LHCN-M2 (cell line): ENCODE data around the gene NXPH4. TPM values are rescaled to one million over a fixed set of nuclear protein-coding genes. Genes with fewer than 3 reads are reported as not detected.

Experiments
- DNase-seq: peaks from one replicate; pipeline ENCODE4 v3.0.0-alpha.2; 2012; ENCODE audit warnings: low read depth
- total RNA-seq: library from RNA; depleted of rRNA; stranded (reverse); fragments of >200 nt; gene quantifications from 2 replicates; pipeline ENCODE4 v1.2.3, GENCODE V29; 2014

The NXPH4 gene
- total RNA-seq, 1 experiment from 2014 or later = 1.4 TPM

- DNase-seq = no peak
Measured at GRCh38 chr12:57203791-57204190, 12.8 kb upstream of the NXPH4 start.

DNA sequence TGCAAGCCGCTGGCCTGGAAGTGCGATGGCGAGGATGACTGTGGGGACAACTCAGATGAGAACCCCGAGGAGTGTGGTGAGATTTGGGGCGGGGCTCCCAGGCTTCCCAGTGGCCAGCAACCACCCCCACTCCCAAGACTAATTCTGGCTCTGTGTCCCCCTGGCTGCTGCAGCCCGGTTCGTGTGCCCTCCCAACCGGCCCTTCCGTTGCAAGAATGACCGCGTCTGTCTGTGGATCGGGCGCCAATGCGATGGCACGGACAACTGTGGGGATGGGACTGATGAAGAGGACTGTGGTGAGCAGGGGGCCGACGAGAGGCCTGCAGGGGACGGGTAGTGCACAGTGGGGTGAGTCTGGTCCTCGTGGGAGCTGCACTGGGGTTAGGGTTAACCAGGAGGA is 12.1 kb upstream of the NXPH4 start:
- no peak for DNase-seq

- DNase-seq = no peak
Measured at GRCh38 chr12:57205186-57205585, 11.4 kb upstream of the NXPH4 start.

DNA sequence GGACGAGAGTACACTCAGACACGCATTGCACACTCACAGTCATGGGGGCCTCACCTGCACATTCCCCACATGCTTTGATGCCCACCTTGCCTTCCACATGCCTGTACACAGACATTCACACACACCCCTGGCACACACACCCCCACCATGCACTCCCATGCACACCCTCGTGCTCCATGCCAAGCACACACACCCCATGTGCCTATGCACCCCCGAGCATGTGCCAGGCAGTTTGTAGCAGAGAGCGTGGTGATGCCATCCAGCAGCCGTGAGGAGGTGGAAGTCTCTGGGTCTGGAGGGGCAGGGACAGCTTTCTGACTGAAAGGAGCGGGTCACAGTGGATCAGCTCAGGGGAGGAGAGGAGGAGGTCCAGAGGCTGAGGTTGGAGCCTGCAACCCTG is 10.7 kb upstream of the NXPH4 start:
- no peak for DNase-seq

DNA sequence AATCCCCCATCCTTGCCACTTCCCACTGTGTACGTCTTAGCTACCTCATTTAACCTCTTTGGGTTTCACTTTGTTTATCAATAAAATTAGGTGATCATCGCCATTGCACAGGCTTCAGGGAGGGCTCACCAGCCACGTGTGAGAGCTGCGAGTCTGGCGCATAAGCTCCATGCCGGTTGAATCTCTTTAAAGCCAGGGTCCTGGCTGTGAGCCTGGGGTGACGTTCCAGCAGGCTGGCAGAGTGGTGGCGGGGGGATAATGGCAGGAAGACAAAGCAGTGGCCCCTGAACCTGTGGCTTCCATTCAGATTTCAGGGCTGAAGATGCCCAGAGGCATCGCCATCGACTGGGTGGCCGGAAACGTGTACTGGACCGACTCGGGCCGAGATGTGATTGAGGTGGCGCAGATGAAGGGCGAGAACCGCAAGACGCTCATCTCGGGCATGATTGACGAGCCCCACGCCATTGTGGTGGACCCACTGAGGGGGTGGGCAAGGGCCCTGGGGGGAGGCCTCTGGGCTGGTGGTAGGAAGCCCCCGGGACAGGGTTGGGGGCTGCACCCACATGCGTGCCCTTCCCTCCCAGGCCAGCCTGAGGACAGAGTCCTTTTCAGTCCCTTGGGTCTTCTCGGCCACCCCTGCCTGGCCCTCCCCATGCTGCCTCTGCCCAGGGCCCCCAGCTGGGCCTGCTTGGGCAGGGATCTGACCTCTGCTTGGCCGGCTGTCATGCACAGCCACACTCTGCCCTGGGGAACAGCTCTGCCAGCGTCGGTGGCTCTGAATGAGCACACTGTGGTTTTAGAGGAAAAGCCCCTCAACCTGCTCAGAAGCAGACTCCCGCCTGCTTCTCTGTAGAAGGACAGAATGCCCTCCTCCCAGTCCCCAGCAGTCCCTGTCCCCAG is 8.6 kb upstream of the NXPH4 start:
- no peak for DNase-seq

DNA sequence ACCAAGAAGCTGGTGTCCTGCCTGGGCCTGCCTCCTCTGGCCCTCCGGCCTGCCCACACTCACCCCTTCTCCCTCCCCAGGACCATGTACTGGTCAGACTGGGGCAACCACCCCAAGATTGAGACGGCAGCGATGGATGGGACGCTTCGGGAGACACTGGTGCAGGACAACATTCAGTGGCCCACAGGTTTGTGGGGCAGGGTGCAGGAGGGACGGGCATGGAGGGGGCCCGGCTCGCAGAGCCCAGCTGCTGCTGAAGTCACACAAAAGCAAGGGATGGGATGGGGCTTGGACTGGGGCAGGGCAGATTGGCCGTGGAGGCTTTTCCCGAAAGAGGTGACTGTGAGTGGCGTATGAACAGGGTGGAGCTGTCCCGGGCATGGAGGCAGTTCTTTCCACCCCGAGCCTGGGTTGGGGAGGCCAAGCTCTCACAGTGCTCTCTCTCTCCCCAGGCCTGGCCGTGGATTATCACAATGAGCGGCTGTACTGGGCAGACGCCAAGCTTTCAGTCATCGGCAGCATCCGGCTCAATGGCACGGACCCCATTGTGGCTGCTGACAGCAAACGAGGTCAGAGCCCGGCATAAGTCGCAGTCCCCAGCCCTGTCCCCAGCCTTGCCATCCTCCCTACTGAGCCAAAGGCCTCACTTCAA is 7.8 kb upstream of the NXPH4 start:
- DNase-seq = no peak

DNA sequence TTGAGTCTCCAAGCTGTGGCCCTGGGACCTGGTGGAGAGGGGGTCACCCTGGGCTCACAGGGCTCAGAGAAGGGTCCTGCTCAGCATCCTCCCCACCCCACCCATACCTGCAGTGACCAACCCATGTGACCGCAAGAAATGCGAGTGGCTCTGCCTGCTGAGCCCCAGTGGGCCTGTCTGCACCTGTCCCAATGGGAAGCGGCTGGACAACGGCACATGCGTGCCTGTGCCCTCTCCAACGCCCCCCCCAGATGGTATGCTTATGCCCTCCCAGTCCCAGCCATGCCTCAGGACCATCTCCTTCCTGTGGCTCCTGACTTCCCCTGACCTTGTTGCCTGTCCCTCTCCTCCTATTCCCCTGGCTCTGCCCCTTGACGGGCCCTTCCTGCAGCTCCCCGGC is 6.7 kb upstream of the NXPH4 start:
- no peak for DNase-seq

GRCh38 chr12:57210461-57210860 is 6.1 kb upstream of the NXPH4 start:
- DNase-seq = no peak

DNA sequence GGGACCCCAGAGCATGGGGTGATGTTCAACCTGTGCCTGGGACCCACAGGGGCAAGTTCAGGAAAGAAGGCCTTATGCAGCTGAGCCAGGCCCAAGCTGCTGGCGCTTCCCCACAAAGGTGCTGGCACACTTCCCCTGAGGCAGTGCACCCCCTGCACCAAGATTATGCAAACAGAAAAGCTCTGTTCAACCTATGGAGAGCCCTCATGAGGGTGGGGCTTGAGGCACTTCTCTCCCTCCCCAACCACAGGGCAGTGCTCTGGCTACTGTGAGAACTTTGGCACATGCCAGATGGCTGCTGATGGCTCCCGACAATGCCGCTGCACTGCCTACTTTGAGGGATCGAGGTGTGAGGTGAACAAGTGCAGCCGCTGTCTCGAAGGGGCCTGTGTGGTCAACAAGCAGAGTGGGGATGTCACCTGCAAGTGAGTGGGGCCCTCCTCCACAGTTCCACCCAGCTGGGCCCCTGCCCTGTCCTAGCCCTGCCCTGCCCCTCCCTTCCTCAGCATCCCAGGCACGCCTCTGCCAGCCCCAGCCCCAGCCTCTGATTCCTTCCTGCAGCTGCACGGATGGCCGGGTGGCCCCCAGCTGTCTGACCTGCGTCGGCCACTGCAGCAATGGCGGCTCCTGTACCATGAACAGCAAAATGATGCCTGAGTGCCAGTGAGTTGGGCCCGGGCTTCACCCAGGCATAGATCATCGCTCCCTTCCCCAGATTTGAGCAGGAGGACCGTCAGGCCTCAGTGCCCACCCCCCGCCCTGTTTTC is 5.5 kb upstream of the NXPH4 start:
- no peak for DNase-seq

- DNase-seq = peak; percentile 61
Measured at GRCh38 chr12:57211791-57212700, 4.5 kb upstream of the NXPH4 start.

DNA sequence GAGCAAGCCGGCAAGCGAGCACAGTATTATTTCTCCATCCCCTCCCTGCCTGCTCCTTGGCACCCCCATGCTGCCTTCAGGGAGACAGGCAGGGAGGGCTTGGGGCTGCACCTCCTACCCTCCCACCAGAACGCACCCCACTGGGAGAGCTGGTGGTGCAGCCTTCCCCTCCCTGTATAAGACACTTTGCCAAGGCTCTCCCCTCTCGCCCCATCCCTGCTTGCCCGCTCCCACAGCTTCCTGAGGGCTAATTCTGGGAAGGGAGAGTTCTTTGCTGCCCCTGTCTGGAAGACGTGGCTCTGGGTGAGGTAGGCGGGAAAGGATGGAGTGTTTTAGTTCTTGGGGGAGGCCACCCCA is 3.9 kb upstream of the NXPH4 start:
- DNase-seq = no peak

DNA sequence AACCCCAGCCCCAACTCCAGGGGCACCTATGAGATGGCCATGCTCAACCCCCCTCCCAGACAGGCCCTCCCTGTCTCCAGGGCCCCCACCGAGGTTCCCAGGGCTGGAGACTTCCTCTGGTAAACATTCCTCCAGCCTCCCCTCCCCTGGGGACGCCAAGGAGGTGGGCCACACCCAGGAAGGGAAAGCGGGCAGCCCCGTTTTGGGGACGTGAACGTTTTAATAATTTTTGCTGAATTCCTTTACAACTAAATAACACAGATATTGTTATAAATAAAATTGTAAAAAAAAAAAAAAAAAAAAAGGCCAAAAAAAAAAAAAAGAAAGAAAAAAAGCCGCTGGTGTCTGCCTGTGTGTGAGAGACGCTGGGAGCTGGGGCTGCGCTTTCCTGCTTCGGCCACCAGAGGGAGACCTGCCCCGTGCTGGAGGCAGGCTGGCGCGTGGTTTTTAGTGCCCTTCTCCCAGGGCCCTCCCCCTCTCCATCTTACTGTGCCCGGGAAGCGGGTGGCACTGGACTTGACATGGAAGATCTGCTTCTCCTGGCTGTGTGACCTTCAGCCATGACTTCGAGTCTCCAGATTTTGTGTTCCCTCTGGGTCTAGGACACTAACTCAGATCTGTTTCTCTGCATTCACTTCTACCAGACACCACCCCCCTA is 3.4 kb upstream of the NXPH4 start:
- peak; percentile 82 for DNase-seq

- no peak for DNase-seq
Measured at GRCh38 chr12:57213763-57214397, 2.7 kb upstream of the NXPH4 start.

GRCh38 chr12:57214398-57214781 is 2.2 kb upstream of the NXPH4 start:
- no peak for DNase-seq

DNA sequence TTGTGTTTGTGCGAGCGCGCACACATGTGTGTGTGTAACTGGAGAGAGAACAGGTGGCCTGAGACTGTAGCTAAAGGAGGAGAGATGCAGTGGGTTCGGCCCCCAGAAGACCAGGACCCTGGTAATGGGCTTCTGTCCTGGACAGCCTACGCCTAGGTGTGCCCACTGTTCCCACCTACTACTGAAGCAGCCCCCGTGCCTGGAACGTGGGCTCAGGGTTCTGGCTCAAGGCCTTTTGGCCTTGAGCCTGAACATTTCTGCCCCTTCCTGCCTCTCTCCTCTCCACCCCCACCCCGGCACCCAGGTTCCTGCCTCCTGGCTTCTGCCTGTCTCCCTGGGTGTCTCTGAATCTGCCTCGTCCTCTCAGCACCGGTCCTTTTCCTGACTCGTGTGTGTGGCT is 1.5 kb upstream of the NXPH4 start:
- DNase-seq = no peak

DNA sequence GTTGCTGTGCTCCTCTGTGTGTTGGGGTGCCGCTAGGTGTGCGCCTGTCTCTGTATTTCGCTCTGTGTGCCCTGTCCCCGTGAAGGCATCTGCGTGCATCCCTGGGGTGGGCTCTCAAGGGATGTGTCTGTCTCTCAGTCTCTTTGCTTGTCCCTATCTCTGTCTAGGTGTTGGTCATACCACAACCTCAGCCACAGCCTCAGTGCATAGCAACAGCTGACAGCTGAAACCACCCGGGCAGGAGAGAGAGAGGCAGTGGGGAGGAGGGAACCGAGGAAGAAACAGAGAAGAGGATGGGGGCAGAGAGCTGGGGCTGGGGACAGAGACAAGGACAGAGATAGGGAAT is 953 bp upstream of the NXPH4 start:
- DNase-seq = peak; percentile 52

DNA sequence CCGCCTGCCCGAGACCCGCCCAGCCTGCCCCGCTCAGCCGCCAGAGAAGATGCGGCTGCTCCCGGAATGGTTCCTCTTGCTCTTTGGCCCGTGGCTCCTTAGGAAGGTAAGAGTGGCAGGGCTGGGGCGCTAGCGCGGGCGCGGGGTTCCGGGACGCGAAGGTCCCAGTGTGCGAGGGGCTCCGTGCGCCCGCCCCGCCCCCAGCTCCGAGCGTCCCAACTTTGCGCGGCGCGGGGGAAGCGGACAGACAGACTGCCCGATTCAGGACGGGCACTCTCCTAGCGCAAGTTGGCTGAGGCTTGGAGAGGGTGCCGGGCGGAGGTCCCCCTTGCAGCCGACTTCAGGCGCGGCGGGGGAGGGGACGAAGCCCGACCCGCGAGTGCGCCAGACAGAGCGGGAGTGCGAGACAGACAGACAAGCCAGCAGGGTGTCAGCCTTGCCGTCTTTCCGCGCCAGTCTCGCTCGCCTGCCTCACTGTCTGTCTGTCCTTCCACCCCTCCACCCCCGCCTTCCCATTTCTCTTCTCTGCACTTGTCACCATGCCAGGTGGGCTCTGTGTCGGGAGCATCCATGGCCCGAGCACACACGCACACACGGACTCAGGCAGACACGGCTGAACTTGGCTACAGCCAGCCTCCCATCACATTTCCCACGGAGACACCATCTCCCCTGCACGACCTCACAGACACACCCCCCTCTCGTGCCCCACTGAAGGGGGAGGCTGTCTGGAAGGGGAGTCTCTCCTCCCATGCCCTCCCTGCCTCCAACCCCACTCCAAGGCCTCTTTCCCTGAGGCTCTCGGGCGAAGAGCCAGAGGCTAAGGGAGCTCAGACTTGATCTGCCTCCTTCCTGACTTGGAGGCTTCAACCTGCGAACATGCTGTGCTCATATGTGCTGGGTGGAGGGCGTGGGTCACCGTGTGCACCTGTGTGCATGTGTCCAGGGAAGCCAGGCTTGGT is 606 bp downstream of the NXPH4 start:
- DNase-seq = no peak

DNA sequence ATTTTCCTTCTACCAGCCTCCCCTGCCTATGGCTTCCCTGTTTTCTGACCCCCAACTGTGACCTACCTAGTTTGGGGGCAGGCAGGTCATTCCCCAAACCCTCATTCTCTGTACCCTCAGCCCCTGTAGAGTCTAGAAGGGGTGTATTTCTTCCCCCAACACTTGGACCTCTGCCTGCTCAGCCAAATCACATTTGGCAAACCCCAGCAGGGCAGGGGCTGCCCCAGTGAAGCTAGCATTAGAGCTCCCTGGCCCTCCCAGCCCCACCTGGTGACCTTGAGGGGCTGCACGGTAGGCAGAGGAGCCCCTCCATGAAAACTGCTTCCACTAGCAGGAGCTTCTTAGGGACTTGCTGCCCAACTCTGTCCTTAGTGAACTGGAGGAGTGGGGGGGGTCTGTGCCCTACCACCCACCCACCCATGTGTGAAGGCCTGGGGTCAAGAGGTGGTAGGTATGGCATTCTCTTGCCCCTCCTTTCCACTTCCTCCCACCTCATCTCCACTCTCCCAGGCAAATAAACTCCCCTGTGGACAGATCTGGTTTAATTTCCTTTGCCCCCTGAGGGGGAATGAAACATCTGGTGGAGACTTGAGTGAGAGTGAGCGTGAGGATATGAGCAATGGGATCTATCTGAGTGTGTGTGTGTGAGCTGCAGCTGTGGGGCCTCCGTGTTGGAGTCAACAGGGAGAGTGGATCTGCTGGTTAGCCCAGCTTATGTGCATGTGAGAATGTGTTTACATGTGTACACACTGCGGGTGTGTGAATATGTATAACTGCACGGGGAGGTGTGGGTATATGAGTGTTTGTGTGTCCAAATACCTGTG is 1.6 kb downstream of the NXPH4 start:
- DNase-seq = no peak
